ENCODE data around the gene SASH1.

DNA sequence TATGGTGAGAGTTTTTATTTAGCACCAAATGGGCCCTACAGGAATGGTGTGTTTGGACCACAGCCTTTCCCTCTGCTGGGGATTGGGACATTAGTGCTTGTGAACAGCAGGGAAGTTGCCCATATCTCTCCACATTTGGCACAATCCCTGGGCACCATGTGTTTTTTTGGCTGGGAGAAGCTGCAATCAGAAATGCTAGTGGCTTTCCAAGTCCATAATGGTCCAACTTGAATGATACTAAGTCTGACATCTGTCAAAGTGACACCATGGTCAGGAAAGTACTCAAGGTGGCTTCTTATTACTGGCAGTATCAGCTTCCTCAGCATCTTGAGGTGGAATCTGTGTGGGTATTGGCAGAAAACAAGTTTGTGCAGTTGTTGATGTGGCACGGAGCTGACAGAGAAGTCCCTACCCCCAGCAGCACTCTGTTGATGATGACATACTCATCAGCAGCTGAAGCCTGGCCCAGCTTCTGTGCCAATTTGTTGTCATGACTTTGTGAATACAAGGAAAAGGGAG, 53.0 kb downstream of the SASH1 start:
- TF ChIP-seq, protein P1, sequence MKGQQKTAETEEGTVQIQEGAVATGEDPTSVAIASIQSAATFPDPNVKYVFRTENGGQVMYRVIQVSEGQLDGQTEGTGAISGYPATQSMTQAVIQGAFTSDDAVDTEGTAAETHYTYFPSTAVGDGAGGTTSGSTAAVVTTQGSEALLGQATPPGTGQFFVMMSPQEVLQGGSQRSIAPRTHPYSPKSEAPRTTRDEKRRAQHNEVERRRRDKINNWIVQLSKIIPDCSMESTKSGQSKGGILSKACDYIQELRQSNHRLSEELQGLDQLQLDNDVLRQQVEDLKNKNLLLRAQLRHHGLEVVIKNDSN (CRISPR knock-in tag; IDR thresholded peaks at IDR 0.05): no peak
- TF ChIP-seq, protein P2, sequence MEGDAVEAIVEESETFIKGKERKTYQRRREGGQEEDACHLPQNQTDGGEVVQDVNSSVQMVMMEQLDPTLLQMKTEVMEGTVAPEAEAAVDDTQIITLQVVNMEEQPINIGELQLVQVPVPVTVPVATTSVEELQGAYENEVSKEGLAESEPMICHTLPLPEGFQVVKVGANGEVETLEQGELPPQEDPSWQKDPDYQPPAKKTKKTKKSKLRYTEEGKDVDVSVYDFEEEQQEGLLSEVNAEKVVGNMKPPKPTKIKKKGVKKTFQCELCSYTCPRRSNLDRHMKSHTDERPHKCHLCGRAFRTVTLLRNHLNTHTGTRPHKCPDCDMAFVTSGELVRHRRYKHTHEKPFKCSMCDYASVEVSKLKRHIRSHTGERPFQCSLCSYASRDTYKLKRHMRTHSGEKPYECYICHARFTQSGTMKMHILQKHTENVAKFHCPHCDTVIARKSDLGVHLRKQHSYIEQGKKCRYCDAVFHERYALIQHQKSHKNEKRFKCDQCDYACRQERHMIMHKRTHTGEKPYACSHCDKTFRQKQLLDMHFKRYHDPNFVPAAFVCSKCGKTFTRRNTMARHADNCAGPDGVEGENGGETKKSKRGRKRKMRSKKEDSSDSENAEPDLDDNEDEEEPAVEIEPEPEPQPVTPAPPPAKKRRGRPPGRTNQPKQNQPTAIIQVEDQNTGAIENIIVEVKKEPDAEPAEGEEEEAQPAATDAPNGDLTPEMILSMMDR (IDR thresholded peaks at IDR 0.05 in 2 of 3, conservative IDR thresholded peaks at IDR 0.05 in 1 of 3; ENCODE audit: insufficient read depth in 2 of 3, low read depth in 1 of 3, low read length in 3 of 3): no peak
- TF ChIP-seq, protein P3, sequence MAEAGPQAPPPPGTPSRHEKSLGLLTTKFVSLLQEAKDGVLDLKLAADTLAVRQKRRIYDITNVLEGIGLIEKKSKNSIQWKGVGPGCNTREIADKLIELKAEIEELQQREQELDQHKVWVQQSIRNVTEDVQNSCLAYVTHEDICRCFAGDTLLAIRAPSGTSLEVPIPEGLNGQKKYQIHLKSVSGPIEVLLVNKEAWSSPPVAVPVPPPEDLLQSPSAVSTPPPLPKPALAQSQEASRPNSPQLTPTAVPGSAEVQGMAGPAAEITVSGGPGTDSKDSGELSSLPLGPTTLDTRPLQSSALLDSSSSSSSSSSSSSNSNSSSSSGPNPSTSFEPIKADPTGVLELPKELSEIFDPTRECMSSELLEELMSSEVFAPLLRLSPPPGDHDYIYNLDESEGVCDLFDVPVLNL (CRISPR knock-in tag; IDR thresholded peaks at IDR 0.05; ENCODE audit: low read depth): no peak
- no peak for TF ChIP-seq DPF2 (IDR thresholded peaks at IDR 0.05)
